PC-9 (cell line): ENCODE data around the gene SYNGR1. TPM values are rescaled to one million over a fixed set of nuclear protein-coding genes. Genes with fewer than 3 reads are reported as not detected.
A peak's percentile ranks its signal among the peaks of the same experiment; 100 is the strongest.

Experiments
- BruUV-seq: library from RNA; stranded (reverse); fragments of 400-500 nt; replicated peaks from 2 replicates; lab custom pipeline; 2021; lab: Mats Ljungman, UMichigan
- CTCF ChIA-PET: fragments of 300-600 bp; sonication (Branson Sonifier 250); formaldehyde crosslinking; loops from one replicate; lab custom pipeline; 2022; ENCODE audit warnings: antibody characterized with exemption; lab: Charles Lee
- POLR2A ChIA-PET: fragments of 300-600 bp; sonication (Branson Sonifier 250); formaldehyde crosslinking; loops from one replicate; lab custom pipeline; 2022; ENCODE audit warnings: antibody characterized with exemption; ENCODE audit not compliant: unreplicated experiment; lab: Charles Lee
- DNase-seq, 2 experiments: peaks; one replicate each; pipeline versions ENCODE4 v3.0.0 to v3.0.0-alpha.2; 2015 to 2022; ENCODE audit warnings: mixed read lengths in 1 of 2
- H2AFZ ChIP-seq: fragments of 200-600 bp; sonication (generic); 2 replicates; pipeline ENCODE4 v1.8.1; 2017; ENCODE audit warnings: antibody characterized with exemption
- H3F3A ChIP-seq: fragments of 200-600 bp; sonication (generic); 2 replicates; pipeline ENCODE4 v1.8.1; 2017; ENCODE audit warnings: antibody characterized with exemption, mild to moderate bottlenecking, low read depth; ENCODE audit not compliant: insufficient read depth
- H3K27ac ChIP-seq: fragments of 200-600 bp; sonication (generic); 2 replicates; pipeline ENCODE4 v1.6.1; 2016; ENCODE audit warnings: mixed run types
- H3K27me3 ChIP-seq: fragments of 200-600 bp; sonication (generic); 2 replicates; pipeline ENCODE4 v1.6.1; 2016; ENCODE audit warnings: low read depth, mixed run types; ENCODE audit not compliant: insufficient read depth
- H3K36me3 ChIP-seq: fragments of 200-600 bp; sonication (generic); 2 replicates; pipeline ENCODE4 v1.6.1; 2016; ENCODE audit warnings: low read depth, mixed run types
- H3K4me1 ChIP-seq: fragments of 200-600 bp; sonication (generic); replicated peaks from 2 replicates; pipeline ENCODE4 v1.6.1; 2016; ENCODE audit warnings: mixed run types; ENCODE audit not compliant: insufficient read depth
- H3K4me2 ChIP-seq: fragments of 200-600 bp; sonication (generic); 2 replicates; pipeline ENCODE4 v1.6.1; 2017; ENCODE audit warnings: mixed run types
- H3K4me3 ChIP-seq: fragments of 200-600 bp; sonication (generic); 2 replicates; pipeline ENCODE4 v1.6.1; 2016; ENCODE audit warnings: mixed run types
- H3K79me2 ChIP-seq: fragments of 200-600 bp; sonication (generic); 2 replicates; pipeline ENCODE4 v1.6.1; 2017; ENCODE audit warnings: low read depth, mixed run types
- H3K9me2 ChIP-seq: fragments of 200-600 bp; sonication (generic); 2 replicates; pipeline ENCODE4 v1.8.1; 2017; ENCODE audit warnings: mild to moderate bottlenecking; ENCODE audit not compliant: insufficient read depth
- H3K9me3 ChIP-seq: fragments of 200-600 bp; sonication (generic); 2 replicates; pipeline ENCODE4 v1.8.1; 2016; ENCODE audit warnings: low read depth; ENCODE audit not compliant: insufficient read depth
- H4K20me1 ChIP-seq: fragments of 200-600 bp; sonication (generic); 2 replicates; pipeline ENCODE4 v1.8.1; 2017; ENCODE audit not compliant: insufficient read depth
- CTCF ChIP-seq: fragments of 200-600 bp; sonication (generic); conservative IDR thresholded peaks from 2 replicates; pipeline ENCODE4 v1.6.1; 2017; ENCODE audit warnings: mixed run types, antibody characterized with exemption, mild to moderate bottlenecking, moderate library complexity
- EZH2 ChIP-seq: fragments of 200-600 bp; sonication (generic); IDR thresholded peaks from 2 replicates; pipeline ENCODE4 v1.8.0; 2017; ENCODE audit warnings: antibody characterized with exemption, low read depth
- intact Hi-C: fragments of 100-400 bp; cut with micrococcal nuclease; formaldehyde crosslinking; loops from one replicate; pipeline ENCODE4 v1.10.0; 2022; ENCODE audit not compliant: unreplicated experiment
- total RNA-seq: library from RNA; stranded (reverse); gene quantifications from 2 replicates; pipeline ENCODE4 v1.2.3, GENCODE V29; 2021

The SYNGR1 gene
- total RNA-seq, 1 experiment from 2014 or later = 12.0 TPM

GRCh38 chr22:39359659-39360195 is 9.9 kb downstream of the SYNGR1 start:
- Histone ChIP-seq H3K4me1 (peaks cover 24% of the 10 kb centered on the region), H4K20me1 (no peaks in the 10 kb centered on the region), H3K9me3 (no peaks in the 10 kb centered on the region), H3K4me3 (no peak overlapping the region), H3K27me3 (no peaks in the 10 kb centered on the region), H3K27ac (no peak overlapping the region), H3F3A (peaks cover 15% of the 10 kb centered on the region; the same call in 1 of the 2 replicates), H3K36me3 (no peaks in the 10 kb centered on the region), H2AFZ (no peak overlapping the region), H3K9me2 (no peaks in the 10 kb centered on the region), H3K4me2 (no peak overlapping the region), H3K79me2 (no peaks in the 10 kb centered on the region)
- no TSS peak for BruUV-seq
- ChIA-PET POLR2A (no interaction called here), CTCF (no interaction called here)
- intact Hi-C loops = no loop called here
- DNase-seq = no peak
- TF ChIP-seq EZH2 (no peak), CTCF (no peak)

GRCh38 chr22:39360242-39360641 is 10.5 kb downstream of the SYNGR1 start:
- Histone ChIP-seq H2AFZ (no peak overlapping the region), H3K4me1 (peaks cover 24% of the 10 kb centered on the region), H3K36me3 (no peaks in the 10 kb centered on the region), H3K27me3 (no peaks in the 10 kb centered on the region), H3K27ac (no peak overlapping the region), H3K9me3 (no peaks in the 10 kb centered on the region), H3K9me2 (no peaks in the 10 kb centered on the region), H3K79me2 (no peaks in the 10 kb centered on the region), H3K4me2 (peak overlapping the region; percentile 49), H3F3A (peaks cover 15% of the 10 kb centered on the region; the same call in 1 of the 2 replicates), H3K4me3 (no peak overlapping the region), H4K20me1 (no peaks in the 10 kb centered on the region)
- TF ChIP-seq EZH2 = no peak
- TF ChIP-seq CTCF = no peak
- ChIA-PET POLR2A (no interaction called here), CTCF (no interaction called here)
- no peak for DNase-seq
- intact Hi-C loops = no loop called here
- no TSS peak for BruUV-seq

- H3K4me3 ChIP-seq = no peak overlapping the region
- ChIA-PET POLR2A (no interaction called here), CTCF (interaction anchor here (0.7 kb wide), 1 partner anchor 440 kb away, joined by 4 read pairs; no protein-coding TSS in a partner anchor)
- H3K27ac ChIP-seq = peak overlapping the region; percentile 6; the same call in 1 of the 2 replicates
- H3K9me2 ChIP-seq = no peaks in the 10 kb centered on the region
- H4K20me1 ChIP-seq = no peaks in the 10 kb centered on the region
- TF ChIP-seq CTCF (no peak), EZH2 (no peak)
- no peaks in the 10 kb centered on the region for H3K79me2 ChIP-seq
- H3K4me2 ChIP-seq = peak overlapping the region; percentile 49
- no peaks in the 10 kb centered on the region for H3K36me3 ChIP-seq
- H3K27me3 ChIP-seq = no peaks in the 10 kb centered on the region
- no TSS peak for BruUV-seq
- no peaks in the 10 kb centered on the region for H3K9me3 ChIP-seq
- intact Hi-C loops = no loop called here
- H3K4me1 ChIP-seq = peaks cover 24% of the 10 kb centered on the region
- H2AFZ ChIP-seq = no peak overlapping the region
- peaks cover 15% of the 10 kb centered on the region; the same call in 1 of the 2 replicates for H3F3A ChIP-seq
- peak; percentile 82 to 90 for DNase-seq
Observed at GRCh38 chr22:39360674-39361413, 11.1 kb downstream of the SYNGR1 start.
